Stimulated activated CD8-positive, alpha-beta memory T cell treated with anti-CD3 and anti-CD28 coated beads, Interleukin-12 subunit alpha, Interleukin-12 subunit beta, amount 100 ng/mL, for 4 hours (primary cell): Measurements from ENCODE around the gene CACNA2D1.

Source experiments
- DNase-seq: peaks from one replicate; pipeline ENCODE4 v3.0.0-alpha.2; 2020; ENCODE audit warnings: low read depth

CACNA2D1 gene

DNA sequence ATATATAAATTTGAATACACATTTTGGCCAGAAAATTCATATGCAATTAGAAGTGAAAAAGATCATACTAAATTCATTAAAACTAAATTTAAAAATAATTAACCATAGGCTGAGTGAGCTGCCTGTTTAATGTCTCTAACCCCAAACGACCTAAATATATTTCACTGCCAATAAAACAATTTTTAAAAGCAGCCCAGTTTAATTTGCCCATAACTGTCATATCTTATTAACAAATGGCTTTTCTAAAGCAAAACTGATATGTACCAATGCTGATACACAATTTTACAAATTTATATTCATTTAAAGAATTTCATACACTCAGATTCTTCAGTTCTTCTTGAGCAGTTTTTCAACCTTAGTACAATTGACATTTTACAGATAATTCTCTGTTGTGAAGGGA, 99.9 kb downstream of the CACNA2D1 start:
- no peak for DNase-seq

DNA sequence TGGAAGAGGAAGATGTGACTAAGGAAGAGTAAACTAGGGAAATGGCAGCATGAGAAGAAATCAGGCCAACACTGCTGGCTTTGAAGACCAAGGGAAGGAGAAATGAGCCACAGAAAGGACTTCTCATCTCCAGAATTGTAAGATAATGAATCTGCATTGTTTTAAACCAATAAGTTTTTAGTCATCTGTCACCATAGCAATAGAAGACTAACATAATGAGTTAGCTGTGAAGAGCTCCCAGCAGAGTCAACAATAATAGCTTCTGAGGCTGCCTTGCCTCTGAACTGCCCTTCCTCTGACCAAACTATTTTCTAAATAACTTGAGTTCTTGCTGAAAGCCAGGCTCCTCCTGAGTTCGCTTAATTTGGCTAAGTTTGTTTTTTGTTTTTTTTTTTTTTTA, 103.6 kb downstream of the CACNA2D1 start:
- no peak for DNase-seq

DNA sequence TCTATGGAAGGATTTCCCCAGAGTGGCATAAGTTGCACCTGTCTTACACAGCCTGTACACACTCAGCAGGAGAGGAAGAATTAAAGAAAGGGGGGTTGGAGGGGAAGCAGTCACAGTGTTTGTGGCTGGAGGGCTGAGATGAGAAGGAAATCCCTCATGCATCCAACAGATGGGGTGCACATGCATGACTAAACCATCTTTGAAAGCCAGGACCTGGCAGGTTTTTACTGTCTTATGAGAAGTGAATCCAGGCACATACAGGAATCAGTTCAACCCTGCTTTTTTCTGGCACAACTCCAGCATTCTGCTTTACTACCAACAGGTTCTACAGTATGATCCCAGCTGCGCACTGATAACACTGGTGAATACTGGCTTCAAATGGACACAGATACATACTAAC, 107.7 kb downstream of the CACNA2D1 start:
- DNase-seq = no peak

DNA sequence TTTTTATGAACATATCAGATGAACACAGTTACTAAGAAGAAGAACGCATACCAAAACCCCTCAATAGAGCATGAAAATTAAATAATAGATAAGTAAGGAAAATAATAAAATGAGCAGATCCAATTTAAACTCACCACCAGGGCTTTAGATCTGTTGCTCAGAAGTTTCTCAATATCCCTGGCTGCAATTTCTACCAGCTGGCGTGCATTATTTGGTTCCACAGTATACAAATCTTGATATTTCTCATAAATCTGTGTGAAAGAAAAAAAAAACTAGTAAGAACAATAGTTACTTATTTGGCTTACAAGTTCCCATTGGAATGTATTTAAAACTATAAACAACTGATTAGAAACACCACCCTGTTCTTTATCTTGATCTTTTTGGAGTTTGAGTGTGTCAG, 108.6 kb downstream of the CACNA2D1 start:
- no peak for DNase-seq

DNA sequence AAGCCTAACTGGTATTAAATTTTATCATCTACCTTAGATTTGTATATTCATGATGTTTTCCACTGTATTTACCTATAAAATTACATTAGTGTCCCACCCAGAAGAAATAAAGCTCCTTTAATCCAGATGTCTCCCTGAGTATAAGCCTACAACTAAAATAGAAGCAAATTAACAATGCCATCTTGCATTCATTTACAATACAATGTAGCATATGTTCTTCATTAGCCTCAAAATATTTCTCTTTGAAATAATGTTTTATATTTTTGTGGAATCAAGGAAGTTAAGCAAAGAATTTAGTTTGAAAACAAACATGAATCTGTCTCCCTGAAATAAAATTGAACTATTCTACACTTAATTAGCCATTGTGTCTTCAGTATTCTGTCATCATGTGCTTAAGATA, 112.3 kb downstream of the CACNA2D1 start:
- DNase-seq = no peak

DNA sequence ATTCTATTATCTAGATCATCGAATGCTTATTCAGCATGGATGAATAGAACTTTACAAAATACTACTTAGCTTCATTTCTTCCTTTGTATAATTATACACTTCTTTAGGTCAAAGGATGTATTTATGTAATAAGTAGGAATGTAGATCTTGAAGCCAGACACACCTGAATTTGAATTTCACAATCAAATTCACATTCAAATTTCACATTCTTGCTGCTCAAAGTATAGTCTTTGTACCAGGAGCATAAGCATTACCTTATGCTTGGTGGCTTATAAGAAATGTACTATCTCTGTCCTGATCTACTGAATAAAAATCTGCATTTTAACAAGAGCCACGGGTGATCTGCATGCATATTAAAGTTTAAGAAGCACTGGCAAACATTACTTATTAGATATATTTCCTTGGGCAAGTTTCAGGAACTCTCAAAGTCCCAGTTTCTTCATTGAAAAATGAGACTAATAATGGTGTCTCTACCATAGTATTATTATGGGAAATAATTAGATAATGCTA, 112.8 kb downstream of the CACNA2D1 start:
- no peak for DNase-seq

GRCh38 chr7:82327898-82328297, 115.7 kb downstream of the CACNA2D1 start:
- no peak for DNase-seq

DNA sequence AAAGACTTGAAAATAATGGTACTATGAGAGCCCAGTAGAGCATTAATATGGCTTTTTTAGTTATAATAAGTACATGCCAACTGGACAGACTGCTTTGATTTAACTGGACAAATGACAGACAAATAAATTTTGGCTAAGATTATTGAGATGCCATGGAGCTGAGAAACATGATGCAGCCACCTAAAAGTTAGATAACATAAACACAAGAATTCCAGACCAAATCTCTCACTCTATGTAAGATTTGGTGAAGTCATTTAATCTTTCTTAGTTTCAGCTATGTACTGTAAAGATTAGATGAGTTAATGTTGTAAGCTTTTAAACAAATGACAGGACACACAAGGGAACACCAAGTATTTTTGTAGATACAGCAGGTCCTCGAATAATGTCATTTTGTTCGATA, 118.2 kb downstream of the CACNA2D1 start:
- DNase-seq = no peak

DNA sequence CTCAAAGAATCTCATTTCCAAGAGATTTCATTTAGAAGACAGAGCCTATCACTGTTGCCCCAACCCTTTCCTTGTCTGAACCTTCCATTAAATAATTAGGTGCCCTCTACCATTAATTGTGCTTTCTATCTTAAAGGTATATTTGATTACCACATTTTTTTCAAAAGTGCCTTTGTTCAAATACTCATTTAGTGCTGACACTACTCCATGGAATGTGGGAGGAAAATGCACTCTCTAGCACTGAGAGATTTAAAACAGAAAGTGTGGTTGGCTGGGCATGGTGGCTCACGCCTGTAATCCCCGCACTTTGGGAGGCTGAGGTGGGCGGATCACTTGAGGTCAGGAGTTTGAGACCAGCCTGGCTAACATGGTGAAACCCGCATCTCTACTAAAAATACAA, 119.8 kb downstream of the CACNA2D1 start:
- no peak for DNase-seq

DNA sequence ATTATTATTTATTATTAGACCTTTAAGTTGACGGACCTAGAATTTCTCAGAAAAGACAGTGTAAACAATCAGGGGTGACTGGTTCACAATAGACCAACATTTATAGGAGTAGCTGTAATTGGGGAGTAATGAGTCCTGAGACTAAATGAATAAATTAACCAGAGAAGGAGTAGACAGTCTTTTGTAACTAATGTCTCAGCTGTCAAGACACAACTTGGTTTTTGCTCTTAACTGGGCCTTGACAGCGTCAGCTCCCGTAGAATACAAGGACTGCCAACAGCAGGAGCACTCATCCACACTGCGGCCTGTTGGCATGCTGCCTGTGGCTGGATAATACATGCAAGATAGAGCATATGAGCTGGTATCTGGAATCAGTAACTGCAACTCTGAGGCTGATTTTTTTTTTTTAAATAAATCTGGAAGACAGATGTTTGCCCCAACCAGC, 123.9 kb downstream of the CACNA2D1 start:
- DNase-seq = no peak

GRCh38 chr7:82318786-82319185, 124.8 kb downstream of the CACNA2D1 start:
- no peak for DNase-seq

DNA sequence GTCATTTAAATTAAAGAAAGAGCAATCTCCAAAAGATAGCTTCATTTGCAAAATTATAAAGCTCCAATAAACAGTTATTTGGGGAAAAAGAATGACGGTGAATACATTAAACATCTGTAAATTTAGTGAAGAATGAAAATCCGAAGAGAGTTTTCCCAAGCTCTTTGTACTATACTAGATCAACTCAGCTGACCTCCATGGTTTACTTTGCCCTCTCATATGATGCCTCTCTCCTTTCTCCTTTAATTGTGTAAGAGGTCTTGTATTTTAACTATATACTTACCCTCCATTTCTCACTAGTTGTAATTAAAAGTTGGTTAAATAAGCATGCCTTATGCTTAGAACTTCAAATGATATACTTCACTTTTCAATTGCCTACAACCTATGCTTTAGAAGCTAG, 125.8 kb downstream of the CACNA2D1 start:
- DNase-seq = no peak

GRCh38 chr7:82317257-82317721, 126.3 kb downstream of the CACNA2D1 start:
- no peak for DNase-seq

DNA sequence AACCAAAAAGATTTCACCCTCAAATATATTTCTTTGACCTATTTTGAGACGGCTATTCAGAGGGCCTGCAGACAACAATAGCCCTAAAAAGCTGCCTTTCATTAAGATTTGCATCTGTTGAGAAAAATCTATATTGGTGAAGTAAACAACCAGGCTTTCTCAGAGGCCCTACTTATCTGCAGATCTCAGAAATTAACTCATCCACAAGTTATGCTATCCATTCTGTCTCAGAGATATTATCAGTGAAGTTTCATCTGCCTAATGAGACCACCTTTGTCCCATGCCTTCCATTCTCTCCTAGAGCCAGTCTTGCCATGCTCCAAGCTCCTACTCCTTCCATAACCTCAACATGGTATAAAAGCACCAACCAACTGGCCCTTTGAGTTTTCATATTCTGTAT, 130.3 kb downstream of the CACNA2D1 start:
- DNase-seq = no peak

GRCh38 chr7:82312646-82313045, 130.9 kb downstream of the CACNA2D1 start:
- DNase-seq = no peak

DNA sequence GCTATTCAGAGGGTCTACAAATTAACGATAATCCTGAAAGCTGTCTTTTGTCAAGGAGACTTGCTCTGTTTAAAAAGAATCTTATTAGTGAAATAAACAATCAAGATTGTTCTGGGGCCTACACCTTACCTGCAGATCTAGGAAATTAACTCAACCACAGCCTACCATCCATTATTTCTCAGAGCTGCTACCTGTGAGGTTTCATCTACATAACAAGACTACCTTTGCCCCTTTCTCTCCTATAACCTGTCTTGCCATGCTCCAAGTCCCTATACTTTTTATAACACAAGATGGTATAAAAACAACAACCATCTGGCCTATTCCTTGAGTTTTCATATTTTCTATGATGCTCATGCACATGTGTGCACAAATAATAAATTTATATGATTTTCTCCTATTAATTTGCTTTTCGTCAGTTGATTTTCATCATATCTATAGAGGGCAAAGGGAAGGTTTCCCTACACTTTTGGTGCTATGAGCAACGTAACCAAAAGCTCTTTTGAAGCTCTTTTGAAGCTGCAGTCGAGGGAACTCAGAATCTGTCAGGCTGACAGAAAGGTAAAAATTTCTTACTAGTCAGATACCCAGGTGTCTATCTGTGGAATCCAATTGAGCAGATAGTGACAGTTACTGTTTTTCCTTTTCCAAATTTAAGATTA, 138.1 kb downstream of the CACNA2D1 start:
- DNase-seq = no peak

DNA sequence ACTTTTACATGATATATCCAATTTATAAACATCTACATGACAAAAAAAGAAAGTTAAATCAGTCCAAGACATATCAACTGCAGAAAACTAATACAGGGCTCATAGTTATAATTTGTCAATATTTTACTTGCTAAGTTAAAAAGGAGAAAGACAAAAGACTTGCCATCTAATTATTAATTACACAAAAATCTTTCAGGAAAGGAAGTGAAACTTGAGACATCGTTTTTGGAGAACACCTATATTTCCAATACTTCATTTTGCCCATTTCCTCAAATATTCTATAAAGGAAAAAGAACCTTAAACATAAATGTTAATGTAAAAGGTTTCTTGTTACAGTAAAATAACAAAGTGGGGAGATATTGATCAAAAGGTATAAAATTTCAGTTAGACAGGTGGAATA, 148.7 kb downstream of the CACNA2D1 start:
- DNase-seq = no peak

- DNase-seq = no peak
These were observed 149.2 kb downstream of the CACNA2D1 start for GRCh38 chr7:82294382-82294784.

DNA sequence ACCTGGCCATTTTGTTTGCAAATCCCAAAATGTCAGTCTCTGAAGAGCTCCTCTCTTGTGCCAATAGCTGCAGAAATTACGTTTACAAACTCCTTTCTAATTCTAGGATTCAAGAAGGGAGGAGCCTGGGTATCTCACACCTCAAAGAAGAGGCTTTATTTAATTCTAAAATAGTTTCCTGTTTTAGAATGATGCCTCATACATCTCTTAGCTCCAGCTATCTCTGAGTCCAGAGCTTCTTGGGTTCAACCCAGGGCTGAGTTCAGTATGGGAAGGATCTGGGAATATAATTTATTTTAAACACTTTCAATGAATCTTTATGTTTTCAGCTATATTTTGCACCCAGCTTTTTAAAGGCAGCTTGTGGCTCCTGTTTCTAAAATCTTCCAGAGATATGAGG, 150.1 kb downstream of the CACNA2D1 start:
- no peak for DNase-seq

GRCh38 chr7:82291931-82292330, 151.6 kb downstream of the CACNA2D1 start:
- DNase-seq = no peak

- DNase-seq = no peak
These were observed 153.7 kb downstream of the CACNA2D1 start for GRCh38 chr7:82289889-82290288.

DNA sequence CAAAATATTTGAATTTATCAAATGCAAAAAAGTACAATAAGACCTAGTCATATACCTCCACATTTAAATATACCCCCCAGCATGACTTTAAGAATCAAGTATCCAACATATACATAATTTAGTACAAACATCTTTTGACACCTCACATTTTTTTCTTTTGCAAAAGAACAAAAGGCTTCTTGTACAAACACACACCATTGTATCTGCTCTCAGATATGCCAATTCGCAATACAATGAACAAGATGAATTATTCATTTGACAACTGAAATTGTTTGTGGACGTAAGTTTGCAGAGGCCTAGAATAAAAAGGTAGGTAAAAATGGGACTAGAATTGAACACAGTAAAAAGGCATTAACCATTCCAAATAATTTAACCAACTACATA, 154.4 kb downstream of the CACNA2D1 start:
- no peak for DNase-seq

DNA sequence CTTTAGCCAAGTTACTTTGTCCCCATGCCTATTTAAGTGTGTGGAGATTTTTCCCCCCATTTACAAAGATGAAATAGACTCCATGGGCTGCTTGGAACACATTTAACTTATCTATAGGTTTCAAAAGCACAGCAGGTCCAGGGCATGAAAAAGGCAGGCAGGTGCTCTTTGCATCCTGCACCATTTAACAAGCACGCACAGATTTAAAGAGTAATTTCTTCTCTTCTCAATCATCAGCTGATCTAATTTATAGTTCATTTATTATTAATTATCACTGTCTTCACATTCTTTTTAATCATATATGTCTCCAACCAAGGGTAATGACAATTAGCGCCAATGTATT, 156.8 kb downstream of the CACNA2D1 start:
- DNase-seq = no peak

DNA sequence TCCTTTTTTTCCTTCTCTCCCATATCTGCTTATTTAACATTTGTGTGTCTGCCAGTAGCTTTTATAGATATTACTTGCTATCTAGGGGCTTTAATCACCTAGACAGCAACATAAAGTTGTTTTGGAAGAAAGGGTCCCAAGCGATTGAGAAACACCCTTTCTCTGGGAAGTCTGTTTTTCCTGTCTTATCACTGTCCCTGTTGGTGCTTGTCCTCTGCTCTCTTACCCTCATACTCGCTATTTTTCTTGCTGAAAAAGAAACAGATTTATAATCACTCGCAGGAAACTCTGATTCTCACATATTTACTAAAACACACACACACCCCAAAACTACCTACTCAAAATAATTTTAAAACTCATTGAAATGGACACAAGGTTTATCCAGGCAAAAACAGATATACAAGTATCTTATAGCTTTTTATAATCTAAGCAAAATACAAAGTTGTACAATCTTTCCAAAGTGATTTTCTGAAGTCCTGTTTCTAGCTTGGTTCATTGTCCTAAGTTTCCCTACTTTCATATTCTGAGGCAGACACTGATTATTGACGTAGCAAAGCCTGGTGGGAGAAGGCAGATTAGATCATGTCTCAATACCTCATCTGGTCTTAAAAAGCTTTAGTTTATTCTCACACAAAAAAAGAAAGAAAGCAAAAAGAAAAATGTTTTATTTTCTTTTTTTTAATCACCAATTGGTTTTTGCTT, 157.3 kb downstream of the CACNA2D1 start:
- DNase-seq = no peak
